ENCODE measurements around the gene PRKN.

Gene PRKN

GRCh38 chr6:161508341-161508740 is 1219.2 kb downstream of the PRKN start:
- H3K4me3 ChIP-seq (ENCODE audit: low read length): no peak overlapping the region
- TF ChIP-seq CTCF (IDR thresholded peaks at IDR 0.05; ENCODE audit: low read depth, low read length): no peak
- no peak for TF ChIP-seq EZH2phosphoT487 (IDR thresholded peaks at IDR 0.05; ENCODE audit: low read depth)
- H3K4me1 ChIP-seq (ENCODE audit: low read length): no peaks in the 10 kb centered on the region
- H2AFZ ChIP-seq (ENCODE audit: low read depth, low read length): no peak overlapping the region
- H4K20me1 ChIP-seq (ENCODE audit: insufficient read depth, low read length): no peaks in the 10 kb centered on the region
- H3K27me3 ChIP-seq (ENCODE audit: low read depth, low read length): 0 out of 2 replicates have a peak, but pooled peaks cover 5% of the 10 kb centered on the region
- no peak overlapping the region for H3K9ac ChIP-seq (ENCODE audit: low read length)
- no peaks in the 10 kb centered on the region for H3K79me2 ChIP-seq (ENCODE audit: low read length)
- no peaks in the 10 kb centered on the region for H3K36me3 ChIP-seq (replicated peaks; ENCODE audit: low read depth, low read length)
- H3K4me2 ChIP-seq (ENCODE audit: low read length): no peak overlapping the region
- no peak overlapping the region for H3K27ac ChIP-seq (ENCODE audit: low read length)
- H3K9me3 ChIP-seq (ENCODE audit: insufficient read depth, low read length): no peaks in the 10 kb centered on the region

GRCh38 chr6:161507375-161507774 is 1220.2 kb downstream of the PRKN start:
- no peak overlapping the region for H3K4me2 ChIP-seq (ENCODE audit: low read length)
- no peak for TF ChIP-seq CTCF (IDR thresholded peaks at IDR 0.05; ENCODE audit: low read depth, low read length)

GRCh38 chr6:161503570-161503969 is 1224.0 kb downstream of the PRKN start:
- H3K79me2 ChIP-seq (ENCODE audit: low read length): no peaks in the 10 kb centered on the region
- H3K36me3 ChIP-seq (replicated peaks; ENCODE audit: low read depth, low read length): no peaks in the 10 kb centered on the region
- TF ChIP-seq CTCF (IDR thresholded peaks at IDR 0.05; ENCODE audit: low read depth, low read length) (no peak), EZH2phosphoT487 (IDR thresholded peaks at IDR 0.05; ENCODE audit: low read depth) (no peak)
- H3K4me2 ChIP-seq (ENCODE audit: low read length): no peak overlapping the region
- H3K27ac ChIP-seq (ENCODE audit: low read length): no peak overlapping the region
- 0 out of 2 replicates have a peak, but pooled peaks cover 5% of the 10 kb centered on the region for H3K27me3 ChIP-seq (ENCODE audit: low read depth, low read length)
- H3K4me3 ChIP-seq (ENCODE audit: low read length): no peak overlapping the region
- no peaks in the 10 kb centered on the region for H3K9me3 ChIP-seq (ENCODE audit: insufficient read depth, low read length)
- H3K4me1 ChIP-seq (ENCODE audit: low read length): no peaks in the 10 kb centered on the region
- no peaks in the 10 kb centered on the region for H4K20me1 ChIP-seq (ENCODE audit: insufficient read depth, low read length)
- no peak overlapping the region for H2AFZ ChIP-seq (ENCODE audit: low read depth, low read length)
- no peak overlapping the region for H3K9ac ChIP-seq (ENCODE audit: low read length)

More at GRCh38 chr6:161507375-161507774, 1220.2 kb downstream of the PRKN start:
- Histone ChIP-seq H3K27me3 (ENCODE audit: low read depth, low read length) (0 out of 2 replicates have a peak, but pooled peaks cover 5% of the 10 kb centered on the region), H3K27ac (ENCODE audit: low read length) (no peak overlapping the region), H3K4me1 (ENCODE audit: low read length) (no peaks in the 10 kb centered on the region), H3K36me3 (replicated peaks; ENCODE audit: low read depth, low read length) (no peaks in the 10 kb centered on the region), H3K9ac (ENCODE audit: low read length) (no peak overlapping the region), H3K4me3 (ENCODE audit: low read length) (no peak overlapping the region), H4K20me1 (ENCODE audit: insufficient read depth, low read length) (no peaks in the 10 kb centered on the region), H2AFZ (ENCODE audit: low read depth, low read length) (no peak overlapping the region), H3K9me3 (ENCODE audit: insufficient read depth, low read length) (no peaks in the 10 kb centered on the region), H3K79me2 (ENCODE audit: low read length) (no peaks in the 10 kb centered on the region)

GRCh38 chr6:161498881-161499280 is 1228.7 kb downstream of the PRKN start:
- no peaks in the 10 kb centered on the region for H3K36me3 ChIP-seq (replicated peaks; ENCODE audit: low read depth, low read length)
- H2AFZ ChIP-seq (ENCODE audit: low read depth, low read length): no peak overlapping the region
- H3K4me3 ChIP-seq (ENCODE audit: low read length): no peak overlapping the region
- no peaks in the 10 kb centered on the region for H3K27me3 ChIP-seq (ENCODE audit: low read depth, low read length)
- H3K9me3 ChIP-seq (ENCODE audit: insufficient read depth, low read length): no peaks in the 10 kb centered on the region
- H3K4me2 ChIP-seq (ENCODE audit: low read length): no peak overlapping the region
- no peaks in the 10 kb centered on the region for H3K79me2 ChIP-seq (ENCODE audit: low read length)
- no peak overlapping the region for H3K27ac ChIP-seq (ENCODE audit: low read length)
- no peak overlapping the region for H3K9ac ChIP-seq (ENCODE audit: low read length)
- H3K4me1 ChIP-seq (ENCODE audit: low read length): no peaks in the 10 kb centered on the region
- no peak for TF ChIP-seq EZH2phosphoT487 (IDR thresholded peaks at IDR 0.05; ENCODE audit: low read depth)
- no peak for TF ChIP-seq CTCF (IDR thresholded peaks at IDR 0.05; ENCODE audit: low read depth, low read length)
- H4K20me1 ChIP-seq (ENCODE audit: insufficient read depth, low read length): no peaks in the 10 kb centered on the region

All from OCI-LY3 (cell line).